ENCODE results near the gene AGBL1. TPM values are rescaled to one million over a fixed set of nuclear protein-coding genes. Genes with fewer than 3 reads are reported as not detected.

AGBL1 gene
- total RNA-seq, 6 experiments from 2014 or later = not detected

DNA sequence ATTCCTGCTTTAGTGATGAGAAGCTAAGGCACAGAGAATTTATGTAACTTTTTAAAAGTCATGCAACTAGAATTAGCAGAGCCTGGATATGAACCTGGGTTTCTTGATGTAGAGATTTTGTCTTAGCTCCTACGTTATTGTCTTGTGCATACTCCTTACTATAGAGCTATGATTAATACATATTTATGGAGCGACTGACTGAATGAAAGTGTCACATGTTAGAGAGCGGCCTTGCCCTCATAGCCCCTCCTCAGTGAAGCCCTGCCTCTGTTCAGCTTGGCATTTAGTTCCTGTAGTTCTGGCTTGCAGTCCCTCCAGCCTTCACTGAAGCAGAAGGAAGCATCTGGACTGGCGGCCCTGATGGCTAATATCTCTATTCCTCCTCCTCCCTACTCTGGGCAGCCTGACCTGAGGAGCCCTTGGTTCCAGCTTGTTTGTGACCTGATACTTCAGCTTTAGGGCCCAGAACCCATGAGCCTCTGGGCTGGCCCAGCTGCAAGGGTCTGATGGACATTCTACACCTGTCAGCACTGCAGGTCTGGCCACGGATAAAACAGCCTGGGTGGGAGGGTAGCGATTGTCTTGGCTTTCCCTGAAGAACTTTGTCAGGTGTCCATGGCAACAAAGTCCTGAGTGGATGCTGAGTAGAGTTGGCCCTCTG, 13.4 kb upstream of the AGBL1 start:
- Mint-ChIP-seq H3K27ac (no peak overlapping the region), H3K4me1 (ENCODE audit: low read depth) (no peaks in the 10 kb centered on the region), H3K27me3 (ENCODE audit: insufficient read depth) (no peaks in the 10 kb centered on the region; the same call in 1 of the 2 replicates), H3K4me3 (no peak overlapping the region), H3K9me3 (peaks cover 31% of the 10 kb centered on the region), H3K36me3 (ENCODE audit: low read depth) (peaks cover 3% of the 10 kb centered on the region; the same call in 1 of the 2 replicates)
- TF ChIP-seq, protein P1, sequence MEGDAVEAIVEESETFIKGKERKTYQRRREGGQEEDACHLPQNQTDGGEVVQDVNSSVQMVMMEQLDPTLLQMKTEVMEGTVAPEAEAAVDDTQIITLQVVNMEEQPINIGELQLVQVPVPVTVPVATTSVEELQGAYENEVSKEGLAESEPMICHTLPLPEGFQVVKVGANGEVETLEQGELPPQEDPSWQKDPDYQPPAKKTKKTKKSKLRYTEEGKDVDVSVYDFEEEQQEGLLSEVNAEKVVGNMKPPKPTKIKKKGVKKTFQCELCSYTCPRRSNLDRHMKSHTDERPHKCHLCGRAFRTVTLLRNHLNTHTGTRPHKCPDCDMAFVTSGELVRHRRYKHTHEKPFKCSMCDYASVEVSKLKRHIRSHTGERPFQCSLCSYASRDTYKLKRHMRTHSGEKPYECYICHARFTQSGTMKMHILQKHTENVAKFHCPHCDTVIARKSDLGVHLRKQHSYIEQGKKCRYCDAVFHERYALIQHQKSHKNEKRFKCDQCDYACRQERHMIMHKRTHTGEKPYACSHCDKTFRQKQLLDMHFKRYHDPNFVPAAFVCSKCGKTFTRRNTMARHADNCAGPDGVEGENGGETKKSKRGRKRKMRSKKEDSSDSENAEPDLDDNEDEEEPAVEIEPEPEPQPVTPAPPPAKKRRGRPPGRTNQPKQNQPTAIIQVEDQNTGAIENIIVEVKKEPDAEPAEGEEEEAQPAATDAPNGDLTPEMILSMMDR (IDR thresholded peaks at IDR 0.05) = no peak
- no peak for DNase-seq

DNA sequence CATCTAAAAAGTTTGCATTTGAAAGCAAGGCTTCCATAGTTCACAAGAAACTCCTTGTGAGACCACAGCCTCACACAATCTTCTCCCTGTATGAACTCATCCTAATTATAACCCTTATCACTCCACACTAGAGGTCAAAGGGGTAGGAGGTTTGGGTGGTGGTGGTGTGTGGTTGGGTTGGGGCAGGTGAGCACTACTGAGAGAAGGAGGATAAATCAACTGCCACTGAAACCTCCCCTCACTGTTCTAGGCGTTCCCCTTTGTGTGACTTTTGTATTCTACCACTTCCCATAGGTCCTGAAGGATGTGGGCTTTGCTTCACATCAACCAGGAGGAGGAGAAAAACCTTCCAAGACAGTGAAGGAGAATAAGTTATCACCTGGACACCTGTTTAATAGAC, 6.4 kb upstream of the AGBL1 start:
- H3K27me3 Mint-ChIP-seq (ENCODE audit: insufficient read depth) = no peaks in the 10 kb centered on the region
- TF ChIP-seq, protein P1 (IDR thresholded peaks at IDR 0.05) = no peak
- no peak for DNase-seq
- H3K27ac Mint-ChIP-seq = no peak overlapping the region
- peaks cover 48% of the 10 kb centered on the region for H3K9me3 Mint-ChIP-seq
- H3K36me3 Mint-ChIP-seq (ENCODE audit: low read depth) = peaks cover 5% of the 10 kb centered on the region; the same call in 1 of the 2 replicates
- H3K4me3 Mint-ChIP-seq = no peak overlapping the region
- H3K4me1 Mint-ChIP-seq (ENCODE audit: low read depth) = no peaks in the 10 kb centered on the region

DNA sequence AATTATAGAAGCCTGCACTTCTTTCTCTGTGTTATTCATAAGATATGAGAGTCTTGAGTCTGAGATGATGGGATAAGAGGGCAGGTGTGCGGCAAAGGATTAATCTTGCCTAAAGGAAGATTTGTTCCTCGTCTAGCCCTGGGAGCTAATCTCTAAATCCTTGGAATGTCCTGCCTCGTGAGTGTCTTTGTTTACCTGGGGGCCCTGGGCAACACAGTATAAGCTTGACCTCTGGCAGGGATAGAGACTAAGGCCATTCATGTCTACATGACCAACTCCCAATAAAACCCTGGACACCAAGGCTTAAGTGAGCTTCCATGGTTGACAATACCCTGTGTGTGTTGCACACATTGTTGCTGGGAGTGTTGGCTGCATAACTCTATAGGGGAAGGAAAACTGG, 3.2 kb upstream of the AGBL1 start:
- Mint-ChIP-seq H3K27me3 (ENCODE audit: insufficient read depth) (no peaks in the 10 kb centered on the region), H3K36me3 (ENCODE audit: low read depth) (peaks cover 5% of the 10 kb centered on the region; the same call in 1 of the 2 replicates), H3K9me3 (peaks cover 71% of the 10 kb centered on the region), H3K4me1 (ENCODE audit: low read depth) (no peaks in the 10 kb centered on the region), H3K4me3 (no peak overlapping the region), H3K27ac (no peak overlapping the region)
- no peak for DNase-seq
- TF ChIP-seq, protein P1 (IDR thresholded peaks at IDR 0.05) = no peak

DNA sequence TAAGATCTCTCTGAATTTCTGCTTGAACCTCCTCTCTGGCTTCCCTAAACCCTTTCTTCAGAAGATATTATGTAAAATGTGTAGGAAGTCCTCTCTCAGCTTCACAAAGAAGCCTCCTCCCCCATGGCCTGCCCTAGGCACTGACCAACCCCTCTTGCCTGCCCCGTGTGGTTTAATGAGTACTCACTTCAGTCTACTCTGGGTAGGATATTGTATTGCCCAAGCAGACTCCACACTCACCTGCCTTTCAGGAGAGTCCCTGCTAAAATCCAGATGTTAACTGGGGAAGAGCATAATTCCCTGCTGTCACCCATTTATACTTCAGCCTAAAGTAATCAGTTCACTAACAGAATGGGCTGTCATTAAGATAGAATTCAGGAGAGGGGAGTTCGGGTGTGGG, 2.6 kb upstream of the AGBL1 start:
- Mint-ChIP-seq H3K36me3 (ENCODE audit: low read depth) (peaks cover 5% of the 10 kb centered on the region; the same call in 1 of the 2 replicates), H3K27me3 (ENCODE audit: insufficient read depth) (no peaks in the 10 kb centered on the region), H3K4me3 (no peak overlapping the region), H3K4me1 (ENCODE audit: low read depth) (no peaks in the 10 kb centered on the region), H3K27ac (no peak overlapping the region), H3K9me3 (peaks cover 71% of the 10 kb centered on the region)
- TF ChIP-seq, protein P1 (IDR thresholded peaks at IDR 0.05) = no peak
- DNase-seq = no peak

DNA sequence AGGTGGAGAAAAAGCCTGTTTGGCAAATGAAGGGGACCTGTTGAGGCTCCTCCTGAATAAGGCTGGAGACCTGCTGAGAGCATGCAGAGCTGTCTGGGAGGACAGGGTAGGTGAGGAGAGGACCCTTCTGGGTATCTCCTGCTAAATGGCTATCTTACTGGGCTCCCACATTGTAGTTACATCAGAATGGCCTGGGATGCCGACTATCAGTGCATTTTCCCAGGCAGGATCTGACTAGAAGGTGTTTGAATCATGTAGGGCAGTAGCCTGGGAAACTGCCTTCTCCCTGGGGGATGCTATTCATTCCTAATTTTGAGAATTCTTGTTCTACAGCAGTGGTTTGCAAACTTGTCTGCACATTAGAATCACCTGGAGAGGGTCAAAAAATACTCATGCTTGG, 631 bp downstream of the AGBL1 start:
- H3K4me1 Mint-ChIP-seq (ENCODE audit: low read depth) = no peaks in the 10 kb centered on the region
- no peaks in the 10 kb centered on the region for H3K27me3 Mint-ChIP-seq (ENCODE audit: insufficient read depth)
- no peak overlapping the region for H3K4me3 Mint-ChIP-seq
- no peaks in the 10 kb centered on the region; the same call in 1 of the 2 replicates for H3K36me3 Mint-ChIP-seq (ENCODE audit: low read depth)
- no peak for DNase-seq
- peaks cover 55% of the 10 kb centered on the region for H3K9me3 Mint-ChIP-seq
- TF ChIP-seq, protein P1 (IDR thresholded peaks at IDR 0.05) = no peak
- no peak overlapping the region for H3K27ac Mint-ChIP-seq

All from HFFc6 (cell line).